Gastrocnemius medialis (tissue), 4 donors: Measurements from ENCODE around the gene TNS3.

Source experiments
- CTCF ChIP-seq, 5 experiments: fragments of 450-650 bp in 3 of 5; fragments of 200-600 bp in 2 of 5; sonication (generic) in 2 of 5; IDR thresholded peaks in 4 of 5; conservative IDR thresholded peaks in 1 of 5; 1 replicate in 4 of 5; 2 replicates in 1 of 5; pipeline ENCODE4 v1.5.1; 2016 to 2019; ENCODE audit warnings: antibody characterized with exemption in 5 of 5, mild to moderate bottlenecking in 3 of 5, moderate library complexity in 3 of 5
- POLR2A ChIP-seq, 2 donors: fragments of 450-650 bp; IDR thresholded peaks; one replicate each; pipeline ENCODE4 v1.6.1; 2017; ENCODE audit warnings: antibody characterized with exemption in 2 of 2, mild to moderate bottlenecking in 2 of 2, moderate library complexity in 2 of 2

- TF ChIP-seq CTCF (IDR thresholded peaks at IDR 0.05 in 4 of 5, conservative IDR thresholded peaks at IDR 0.05 in 1 of 5) (no peak), POLR2A (IDR thresholded peaks at IDR 0.05) (no peak)
Measured at GRCh38 chr7:47605816-47606575, 24.1 kb upstream of the TNS3 start.
